NCI-H2227 treated with DMSO at 0.1 percent for 48 hours (cell line): Measurements from ENCODE around the gene ITGA6.

Experiments used
- DNase-seq: peaks from one replicate; lab custom pipeline; 2025; lab: John Stamatoyannopoulos, UW

ITGA6 gene

GRCh38 chr2:172465417-172466334 lies 38.3 kb downstream of the ITGA6 start:
- peak; percentile 94 for DNase-seq

DNA sequence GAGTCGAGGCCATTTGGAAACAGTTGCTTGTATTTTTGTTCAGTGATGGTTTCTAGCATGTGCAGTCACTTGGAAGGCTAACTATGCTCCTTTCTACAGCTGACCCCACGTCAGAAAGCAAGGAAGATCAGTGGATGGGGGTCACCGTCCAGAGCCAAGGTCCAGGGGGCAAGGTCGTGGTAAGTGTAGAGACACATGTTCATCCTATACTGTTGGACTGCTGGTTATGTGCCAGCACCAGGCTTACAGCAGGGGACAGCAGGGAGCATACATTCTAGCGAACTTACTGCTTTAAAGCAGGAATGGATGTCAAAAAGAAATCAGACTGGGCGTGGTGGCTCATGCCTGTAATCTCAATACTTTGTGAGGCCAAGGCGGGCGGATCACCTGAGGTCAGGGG lies 40.0 kb downstream of the ITGA6 start:
- DNase-seq, result no peak

- DNase-seq, result no peak
These were observed 43.9 kb downstream of the ITGA6 start for GRCh38 chr2:172470958-172471922.

GRCh38 chr2:172472446-172473033 lies 45.2 kb downstream of the ITGA6 start:
- DNase-seq, result peak; percentile 65

DNA sequence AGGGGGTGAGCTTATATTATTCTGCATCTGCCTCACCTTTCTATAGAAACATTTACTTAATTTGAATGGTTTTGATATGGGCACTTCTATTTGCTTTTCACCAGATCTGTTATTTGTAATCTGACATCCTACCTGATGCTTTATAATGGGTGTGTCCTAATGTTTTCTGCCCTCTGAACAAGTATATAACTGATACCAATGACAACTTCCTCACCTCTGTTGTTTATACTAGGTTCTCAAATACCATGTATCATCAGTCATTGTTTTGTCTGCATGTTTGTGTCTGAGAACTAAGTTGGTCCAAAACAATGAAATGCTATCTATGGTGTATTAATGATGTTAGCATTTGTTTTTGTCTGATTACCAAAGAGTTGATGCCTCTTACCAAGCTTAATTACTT lies 45.8 kb downstream of the ITGA6 start:
- no peak for DNase-seq

- no peak for DNase-seq
These were observed 51.0 kb downstream of the ITGA6 start for GRCh38 chr2:172478353-172478752.

DNA sequence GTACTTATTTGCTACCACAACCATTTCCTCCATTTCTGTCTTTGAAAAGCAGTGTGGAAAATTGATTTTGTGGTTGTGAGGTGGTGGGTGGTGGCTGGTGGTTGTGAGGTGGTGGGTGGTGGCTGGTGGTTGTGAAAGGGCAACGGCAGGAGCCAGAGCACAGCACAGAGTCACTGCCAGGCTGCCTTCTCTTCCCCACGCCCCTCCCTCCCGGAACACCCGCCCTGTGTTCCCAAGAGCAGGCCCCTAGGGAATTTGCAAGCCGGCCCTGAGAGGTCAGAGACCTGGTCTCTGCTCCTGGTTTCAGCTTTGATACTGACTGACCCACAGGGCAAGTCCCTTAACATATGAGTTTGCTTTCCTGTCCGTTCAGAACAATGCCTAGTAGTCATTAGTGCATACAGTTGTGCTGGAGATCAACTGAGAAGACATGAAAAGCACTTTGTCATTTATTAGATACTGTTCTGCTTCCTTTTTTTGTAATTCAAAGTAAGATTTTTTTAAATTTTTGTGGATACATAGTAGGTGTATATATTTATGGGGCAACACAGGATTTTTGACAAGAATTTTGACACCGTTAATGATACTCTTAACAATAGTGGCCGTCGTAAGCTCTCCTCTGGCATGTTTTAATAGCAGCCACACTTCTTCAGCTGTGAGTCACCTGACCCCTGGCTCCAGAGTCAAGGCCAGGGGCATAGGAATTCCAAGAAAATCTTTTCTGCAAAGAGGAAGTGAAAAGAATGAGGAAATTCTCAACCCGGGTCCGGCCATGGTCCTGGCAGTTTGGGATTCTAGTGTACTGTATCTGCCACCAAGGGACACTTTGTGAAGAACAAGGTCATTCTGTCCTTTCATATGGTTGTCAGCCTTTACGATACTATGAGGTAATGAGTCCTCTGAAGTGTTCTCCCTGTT lies 53.2 kb downstream of the ITGA6 start:
- DNase-seq, result peak; percentile 35

GRCh38 chr2:172481507-172482262 lies 54.3 kb downstream of the ITGA6 start:
- DNase-seq, result peak; percentile 59

DNA sequence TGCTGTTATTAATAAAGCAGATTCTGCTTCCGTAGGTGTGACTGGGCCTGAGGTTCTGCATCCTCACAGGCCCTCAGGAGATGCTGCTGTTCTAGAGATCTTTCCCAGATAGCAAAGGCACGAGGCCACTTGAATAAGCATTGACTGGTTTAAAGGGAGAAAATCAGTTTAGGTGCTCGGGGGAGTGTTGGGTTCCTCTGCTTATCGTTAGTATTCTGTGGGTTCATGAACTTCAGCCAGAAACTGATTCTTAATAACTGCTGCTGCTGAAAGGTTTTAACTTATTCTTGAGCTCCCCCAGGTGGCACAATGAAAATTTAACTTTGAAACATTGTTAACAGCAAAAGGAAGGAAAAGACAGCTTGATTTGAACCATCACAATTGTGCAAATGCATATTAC lies 56.9 kb downstream of the ITGA6 start:
- DNase-seq, result peak; percentile 59

- no peak for DNase-seq
These were observed 57.3 kb downstream of the ITGA6 start for GRCh38 chr2:172484706-172485105.

DNA sequence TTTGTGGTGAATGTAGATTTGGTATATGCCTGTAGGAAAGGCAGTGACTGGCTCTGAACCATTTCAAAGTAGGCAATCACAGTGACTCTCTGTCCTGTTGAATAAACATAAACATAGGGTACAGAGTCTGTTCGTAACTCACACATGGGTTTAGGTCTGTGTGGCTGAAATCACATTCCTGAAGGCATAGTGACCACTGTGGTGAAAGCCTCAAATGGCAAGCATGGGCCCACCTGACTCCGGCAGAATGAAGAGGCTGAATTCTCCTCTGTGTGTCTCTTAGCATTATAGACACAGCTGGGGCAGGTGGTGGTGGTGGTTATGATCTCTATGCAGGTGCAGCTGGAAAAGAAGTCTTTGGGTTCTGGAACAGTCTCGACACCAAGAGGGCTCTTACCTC lies 61.2 kb downstream of the ITGA6 start:
- DNase-seq, result no peak

DNA sequence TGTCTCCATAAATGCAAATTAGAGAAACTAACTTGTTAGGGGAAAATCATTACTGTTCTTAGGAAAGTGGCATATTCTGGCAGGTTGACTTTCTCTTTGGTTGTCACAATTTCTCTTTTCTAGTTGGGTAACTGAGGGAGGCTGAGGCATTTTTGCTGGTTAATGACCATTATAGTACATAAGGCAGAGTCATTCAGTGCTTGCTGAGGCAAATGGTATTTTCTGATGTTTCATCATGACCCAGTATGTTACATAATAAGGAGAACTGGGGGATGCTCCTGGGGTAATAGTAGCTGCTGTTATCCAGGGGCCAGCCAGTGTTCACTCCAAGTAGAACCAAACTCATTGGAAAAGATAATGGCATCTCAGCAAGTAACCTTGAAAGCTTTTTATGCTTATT lies 62.3 kb downstream of the ITGA6 start:
- DNase-seq, result no peak

DNA sequence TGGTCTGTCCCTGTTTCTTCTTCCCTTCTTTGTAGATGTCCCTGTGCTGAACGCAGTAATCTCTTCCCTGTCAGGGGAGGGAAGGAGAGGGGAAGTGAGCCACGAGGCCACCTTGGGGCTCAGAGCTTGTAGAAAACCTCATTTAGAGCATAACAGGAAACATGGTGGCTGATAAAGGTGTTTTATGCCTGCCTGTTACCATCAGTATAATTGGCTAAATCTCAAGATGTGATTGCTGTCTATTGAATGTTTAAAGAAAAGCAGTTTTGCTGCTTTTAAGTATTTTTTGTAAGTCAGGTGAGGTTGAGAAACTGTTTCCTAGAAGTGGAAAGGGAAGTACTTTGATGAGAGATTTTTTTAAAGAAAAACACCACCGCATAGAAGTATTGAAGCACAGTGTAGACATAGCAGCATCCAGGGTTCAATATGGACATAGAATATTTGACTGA lies 68.8 kb downstream of the ITGA6 start:
- DNase-seq, result no peak

DNA sequence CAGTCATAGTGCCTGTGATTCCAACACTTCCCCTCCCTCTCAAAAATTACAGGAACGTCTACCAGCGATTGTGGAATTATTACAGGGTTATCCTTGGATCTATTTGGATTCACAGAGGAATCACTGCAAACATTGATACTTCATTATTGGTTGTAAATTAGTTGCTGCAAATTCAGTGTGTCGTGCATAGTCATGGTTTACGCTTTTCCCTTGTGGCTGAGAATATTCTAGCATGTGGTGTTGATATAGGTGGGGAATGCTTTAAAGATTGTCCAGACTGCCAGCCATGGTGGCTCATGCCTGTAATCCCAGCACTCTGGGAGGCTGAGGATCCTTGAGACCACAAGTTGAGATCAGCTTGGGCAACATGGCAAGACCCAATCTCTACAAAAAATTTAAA lies 79.8 kb downstream of the ITGA6 start:
- no peak for DNase-seq

- DNase-seq, result no peak
These were observed 82.7 kb downstream of the ITGA6 start for GRCh38 chr2:172510088-172510487.

DNA sequence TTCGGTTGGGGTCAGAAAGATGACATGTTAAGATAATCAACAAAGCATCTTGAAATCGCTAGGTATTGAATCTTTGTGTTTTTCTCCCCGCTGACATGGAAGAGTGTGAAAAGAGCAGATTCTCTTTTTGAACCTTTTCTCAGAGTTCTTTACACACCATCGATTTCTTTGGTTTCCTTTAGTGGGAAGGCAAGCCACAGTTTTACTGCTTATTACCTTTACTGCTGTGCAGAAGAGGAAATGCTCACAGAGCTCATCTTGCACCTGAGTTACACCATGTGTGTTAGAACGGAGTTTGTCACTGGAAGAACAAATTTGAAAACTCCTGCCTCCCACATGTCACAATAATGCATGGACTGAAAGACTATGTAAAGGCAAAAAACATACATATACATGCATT lies 83.2 kb downstream of the ITGA6 start:
- DNase-seq, result no peak

DNA sequence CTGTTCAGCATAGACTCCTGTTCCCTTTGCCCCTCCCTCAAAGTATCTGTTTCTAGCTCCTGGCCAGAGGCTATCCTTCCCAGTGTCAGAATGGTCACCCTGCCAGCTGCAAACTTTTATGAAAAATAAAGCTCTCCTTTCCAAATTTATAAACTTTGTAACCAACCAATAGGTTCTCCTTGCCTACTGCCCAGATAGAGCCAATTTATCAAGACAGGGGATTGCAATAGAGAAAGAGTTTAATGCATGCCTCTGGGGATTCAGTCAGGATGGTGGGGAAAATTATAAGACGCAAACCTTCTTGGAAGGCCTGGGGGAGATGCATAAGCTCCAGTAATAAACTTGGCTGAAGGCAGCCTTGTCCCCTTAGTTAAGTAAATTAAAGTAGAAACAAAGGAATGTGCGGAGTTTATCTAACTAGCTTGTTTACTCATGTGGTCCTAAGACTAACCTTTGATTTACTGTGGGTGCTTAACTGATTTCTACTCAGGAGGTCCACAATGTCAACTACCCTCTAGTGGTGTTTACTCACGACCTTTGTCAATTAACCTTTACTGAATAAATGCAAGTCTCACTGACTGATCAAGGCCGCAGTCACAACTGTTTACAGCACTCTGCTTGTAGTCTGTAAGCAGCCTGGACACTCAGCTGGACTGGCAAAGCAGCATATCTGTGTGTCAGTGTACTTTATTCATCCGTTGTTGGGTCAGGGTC lies 85.6 kb downstream of the ITGA6 start:
- DNase-seq, result no peak

DNA sequence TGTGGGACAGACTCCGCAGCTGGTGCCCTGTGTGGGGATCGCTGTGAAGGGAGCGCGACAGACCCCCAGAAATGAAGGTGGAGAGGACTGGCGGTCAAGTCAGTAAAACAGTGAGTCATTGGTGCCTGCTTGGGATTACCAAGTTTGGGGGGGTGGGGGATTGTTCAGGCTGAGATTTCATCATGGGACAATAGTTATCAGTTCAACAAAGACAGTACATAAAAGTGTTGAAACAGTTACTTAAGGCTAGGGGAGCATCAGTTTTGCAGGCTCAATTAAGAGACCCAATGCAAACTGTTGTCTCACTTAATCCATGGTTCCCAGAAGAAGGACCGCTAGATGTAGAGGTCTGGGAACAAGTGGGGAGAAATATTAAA lies 86.1 kb downstream of the ITGA6 start:
- no peak for DNase-seq

DNA sequence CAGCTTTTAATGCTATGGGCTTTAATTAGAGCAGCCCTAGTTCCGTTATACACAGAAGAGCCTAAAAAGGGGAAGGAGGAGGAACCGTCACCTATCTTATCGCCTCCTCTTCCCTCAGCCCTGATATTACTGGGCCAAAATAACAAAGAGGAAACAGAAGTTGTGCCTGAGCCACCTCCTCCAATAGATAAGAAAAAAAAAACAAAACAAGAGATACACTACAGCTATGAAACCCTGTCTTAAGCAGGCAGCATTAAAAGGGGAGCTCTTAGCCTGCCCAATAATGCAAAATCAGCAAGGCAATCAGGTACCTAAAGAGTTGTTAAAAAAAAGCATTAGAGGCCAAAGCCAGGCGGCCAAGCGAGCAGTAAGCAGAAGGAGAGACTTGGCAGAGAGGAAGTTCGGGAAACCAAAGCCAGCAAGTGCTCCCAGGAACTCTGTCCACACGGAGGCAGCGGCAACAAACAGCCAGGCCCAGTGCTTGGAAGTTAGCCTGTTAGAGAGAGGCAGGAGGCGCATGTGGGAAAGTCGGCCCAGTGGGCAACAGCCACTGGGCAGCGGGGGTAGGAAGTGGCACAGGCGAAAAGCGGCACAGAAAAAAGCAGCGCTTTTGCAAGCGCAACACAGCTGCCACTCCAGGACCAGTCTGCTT lies 86.7 kb downstream of the ITGA6 start:
- DNase-seq, result no peak
